ENCODE data around the gene PIRT.
A peak's percentile ranks its signal among the peaks of the same experiment; 100 is the strongest.
"Not testable (repeated sequence)": the region's sequence is repeated elsewhere in the genome, so short reads cannot be mapped to it uniquely, and the experiment has no call there.

PIRT gene

GRCh38 chr17:10837921-10838320, at the start of gene PIRT:
Gene PIRT, minus strand, starts transcription at chr17:10838087. Its CDS starts 12,442 bp downstream, at chr17:10825645.
- DNase-seq (ENCODE audit: low read depth in 2 of 2), result no peak

- DNase-seq (ENCODE audit: low read depth in 2 of 2), result no peak
These were observed 44.1 kb upstream of the PIRT start for GRCh38 chr17:10881959-10882358.

GRCh38 chr17:10879190-10879836, 41.4 kb upstream of the PIRT start:
- DNase-seq (ENCODE audit: low read depth in 2 of 2), result no peak

GRCh38 chr17:10875984-10876555, 38.2 kb upstream of the PIRT start:
- DNase-seq (ENCODE audit: low read depth in 2 of 2), result peak; percentile 6 to 20

GRCh38 chr17:10875430-10875851, 37.6 kb upstream of the PIRT start:
- no peak for DNase-seq (ENCODE audit: low read depth in 2 of 2)

- DNase-seq (ENCODE audit: low read depth in 2 of 2), result no peak
These were observed 34.0 kb upstream of the PIRT start for GRCh38 chr17:10871914-10872313.

- no peak for DNase-seq (ENCODE audit: low read depth in 2 of 2)
These were observed 32.6 kb upstream of the PIRT start for GRCh38 chr17:10870336-10871050.

GRCh38 chr17:10868744-10869143, 30.9 kb upstream of the PIRT start:
- DNase-seq (ENCODE audit: low read depth in 2 of 2), result not testable (repeated sequence)

- DNase-seq (ENCODE audit: low read depth in 2 of 2), result no peak
These were observed 21.2 kb upstream of the PIRT start for GRCh38 chr17:10859051-10859450.

- no peak for DNase-seq (ENCODE audit: low read depth in 2 of 2)
These were observed 20.1 kb upstream of the PIRT start for GRCh38 chr17:10857976-10858375.

GRCh38 chr17:10846636-10847035, 8.7 kb upstream of the PIRT start:
- DNase-seq (ENCODE audit: low read depth in 2 of 2), result not testable (repeated sequence)

- no peak for DNase-seq (ENCODE audit: low read depth in 2 of 2)
These were observed 7.5 kb upstream of the PIRT start for GRCh38 chr17:10845388-10845751.

- DNase-seq (ENCODE audit: low read depth in 2 of 2), result peak; percentile 44 to 56
These were observed 6.9 kb upstream of the PIRT start for GRCh38 chr17:10844621-10845387.

GRCh38 chr17:10843811-10844210, 5.9 kb upstream of the PIRT start:
- no peak for DNase-seq (ENCODE audit: low read depth in 2 of 2)

GRCh38 chr17:10842658-10843057, 4.8 kb upstream of the PIRT start:
- no peak for DNase-seq (ENCODE audit: low read depth in 2 of 2)

GRCh38 chr17:10838682-10839081, 795 bp upstream of the PIRT start:
- DNase-seq (ENCODE audit: low read depth in 2 of 2), result no peak

GRCh38 chr17:10836966-10837590, 809 bp downstream of the PIRT start:
- no peak for DNase-seq (ENCODE audit: low read depth in 2 of 2)

- no peak for DNase-seq (ENCODE audit: low read depth in 2 of 2)
These were observed 1.7 kb downstream of the PIRT start for GRCh38 chr17:10836145-10836544.

GRCh38 chr17:10831696-10832095, 6.2 kb downstream of the PIRT start:
- DNase-seq (ENCODE audit: low read depth in 2 of 2), result no peak

- no peak for DNase-seq (ENCODE audit: low read depth in 2 of 2)
These were observed 9.9 kb downstream of the PIRT start for GRCh38 chr17:10827898-10828552.

- DNase-seq (ENCODE audit: low read depth in 2 of 2), result no peak
These were observed 13.0 kb downstream of the PIRT start for GRCh38 chr17:10824874-10825273.

Measured in activated CD4-positive, alpha-beta T cell treated with anti-CD3 and anti-CD28 coated beads for 24 hours (primary cell).